ENCODE measurements around the gene MFGE8.

DNA sequence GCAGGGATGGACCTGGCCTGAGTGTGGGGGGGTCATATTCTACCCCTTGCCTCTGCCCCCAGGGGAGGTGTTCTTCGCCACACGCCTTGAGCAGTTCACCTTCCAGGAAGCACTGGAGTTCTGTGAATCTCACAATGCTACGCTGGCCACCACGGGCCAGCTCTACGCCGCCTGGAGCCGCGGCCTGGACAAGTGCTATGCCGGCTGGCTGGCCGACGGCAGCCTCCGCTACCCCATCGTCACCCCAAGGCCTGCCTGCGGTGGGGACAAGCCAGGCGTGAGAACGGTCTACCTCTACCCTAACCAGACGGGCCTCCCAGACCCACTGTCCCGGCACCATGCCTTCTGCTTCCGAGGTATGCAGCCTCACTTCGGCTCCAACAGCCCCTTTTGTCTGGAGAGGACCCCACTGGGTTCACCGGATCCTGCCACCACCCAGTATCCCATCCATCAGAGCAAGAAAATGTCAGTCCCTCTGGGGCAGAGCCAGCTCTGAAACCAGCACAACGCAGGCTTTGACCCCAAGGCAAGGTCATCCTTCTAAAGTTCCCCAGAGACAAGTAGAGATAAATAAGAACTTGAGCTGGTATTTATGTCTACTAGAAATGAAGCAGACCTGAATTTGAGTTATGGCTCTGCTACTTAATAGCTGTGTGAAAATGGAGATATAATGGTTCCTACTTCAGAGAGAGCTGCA is 63.7 kb downstream of the MFGE8 start:
- no peak for TF ChIP-seq POLR2AphosphoS5 (IDR thresholded peaks at IDR 0.05; ENCODE audit: low read depth, low read length)
- no peak for TF ChIP-seq POLR2A (IDR thresholded peaks at IDR 0.05; ENCODE audit: low read depth, low read length)
- TF ChIP-seq TAF1 (IDR thresholded peaks at IDR 0.05; ENCODE audit: borderline replicate concordance, low read depth, low read length): no peak

Measured in GM12892 (cell line).